K562 (cell line): Measurements from ENCODE around the gene MC1R. TPM values are rescaled to one million over a fixed set of nuclear protein-coding genes. Genes with fewer than 3 reads are reported as not detected.
A peak's percentile ranks its signal among the peaks of the same experiment; 100 is the strongest.

Experiments used
- ELF4 ChIP-seq: fragments of 450-650 bp; formaldehyde crosslinking; IDR thresholded peaks from 2 replicates; pipeline ENCODE4 v1.4.0; 2022; ENCODE audit warnings: missing genetic modification characterization
- HMG20A ChIP-seq: fragments of 450-650 bp; formaldehyde crosslinking; conservative IDR thresholded peaks from 2 replicates; pipeline ENCODE4 v1.4.0; 2020; ENCODE audit warnings: mild to moderate bottlenecking, mixed read lengths
- L3MBTL2 ChIP-seq: fragments of 450-650 bp; IDR thresholded peaks from 2 replicates; pipeline ENCODE4 v1.6.1; 2016; ENCODE audit warnings: mild to moderate bottlenecking, moderate library complexity
- MGA ChIP-seq: fragments of 450-650 bp; IDR thresholded peaks from 2 replicates; pipeline ENCODE4 v1.6.1; 2016; ENCODE audit warnings: mild to moderate bottlenecking, moderate library complexity
- POLR2A ChIP-seq: fragments of 450-650 bp; conservative IDR thresholded peaks from 2 replicates; pipeline ENCODE4 v1.6.1; 2016
- RBM22 ChIP-seq: fragments of 200-400 bp; formaldehyde crosslinking; IDR thresholded peaks from 2 replicates; pipeline ENCODE4 v1.6.1; 2018; ENCODE audit warnings: low read length, low read depth; ENCODE audit not compliant: poor library complexity, severe bottlenecking
- TFAP4 ChIP-seq: sonication (generic); formaldehyde crosslinking; IDR thresholded peaks from 2 replicates; pipeline ENCODE4 v1.8.0; 2022; ENCODE audit warnings: missing genetic modification reagents, mild to moderate bottlenecking, moderate library complexity, borderline replicate concordance
- TOE1 ChIP-seq, 2 experiments: fragments of 450-650 bp in 1 of 2; sonication (generic) in 1 of 2; formaldehyde crosslinking in 1 of 2; IDR thresholded peaks; 2 replicates each; pipeline versions ENCODE4 v1.7.1 to v1.8.0; 2016 to 2022; ENCODE audit warnings: borderline replicate concordance in 2 of 2, mild to moderate bottlenecking in 2 of 2, antibody characterized with exemption in 1 of 2, inconsistent platforms in 1 of 2, low read depth in 1 of 2, missing genetic modification reagents in 1 of 2, moderate library complexity in 1 of 2
- ZNF592 ChIP-seq: fragments of 450-650 bp; IDR thresholded peaks from 2 replicates; pipeline ENCODE4 v1.6.1; 2017; ENCODE audit warnings: antibody characterized with exemption, mild to moderate bottlenecking
- polyA plus RNA-seq, 8 experiments: library from polyadenylated mRNA; depleted of rRNA in 4 of 8; stranded (reverse) in 5 of 8; unstranded in 3 of 8; fragments of >200 nt; fragmentation: Nextera tagmentation in 2 of 8; fragmentation: Illumina TruSeq in 1 of 8; extraction: Ambion mirVana in 2 of 8; extraction: Trizol in 1 of 8; gene quantifications; 2 replicates each; pipeline versions ENCODE4 v1.2.1 to v1.2.3, GENCODE V29; 2011 to 2014; ENCODE audit warnings: inconsistent platforms in 1 of 8, missing spikeins in 1 of 8
- total RNA-seq, 7 experiments: library from RNA; depleted of rRNA in 6 of 7; stranded (reverse); fragments of >200 nt in 6 of 7; fragmentation: Illumina TruSeq in 2 of 7; extraction: Trizol in 2 of 7; gene quantifications; 2 replicates each; pipeline versions ENCODE4 v1.2.1 to v1.2.3, GENCODE V29; 2011 to 2021; ENCODE audit warnings: low replicate concordance in 1 of 7

Gene MC1R
- total and polyA plus RNA-seq, 9 of the 15 experiments (the other 6 are each of a cell fraction or from before 2014, with no cell fraction given) = 0.14 to 5.3 (median 2.5) TPM; not detected in 1

- TF ChIP-seq MGA (peak; percentile 77), TOE1 (IDR thresholded peaks at IDR 0.05; ENCODE audit: borderline replicate concordance) (0 out of 2 replicates have a peak, but pooled peaks have one; percentile 17), TOE1 (CRISPR knock-in tag; IDR thresholded peaks at IDR 0.05; ENCODE audit: borderline replicate concordance, low read depth) (no peak), POLR2A (peak; percentile 13), HMG20A (CRISPR knock-in tag) (no peak), ELF4 (CRISPR knock-in tag) (no peak), L3MBTL2 (peak; percentile 24), RBM22 (peak; percentile 17), TFAP4 (CRISPR knock-in tag) (peak; percentile 7; the same call in 1 of the 2 replicates), ZNF592 (no peak)
Observed at GRCh38 chr16:89918453-89919347, at the start of gene MC1R (continued).
